MG63 (cell line): ENCODE measurements around the gene FOXC1. TPM values are rescaled to one million over a fixed set of nuclear protein-coding genes. Genes with fewer than 3 reads are reported as not detected.

Experiments
- total RNA-seq: library from RNA; depleted of rRNA; stranded (reverse); fragments of >200 nt; shearing (Covaris generic); gene quantifications from 2 replicates; pipeline ENCODE4 v1.2.3, GENCODE V29; 2014; ENCODE audit warnings: low replicate concordance; rRNA removed

Gene FOXC1
- total RNA-seq, 1 experiment from 2014 or later: 5.5 TPM

Other genes starting within 250 kb of the FOXC1 start
- 2.0 and 4.0 TPM in 2 replicates for gene FOXF2, start 220.3 kb upstream of the FOXC1 start, total RNA-seq